ENCODE data around the gene RNF40. TPM values are rescaled to one million over a fixed set of nuclear protein-coding genes. Genes with fewer than 3 reads are reported as not detected.

The RNF40 gene
- total RNA-seq, 1 donor from 2014 or later: 94.6 TPM

DNA sequence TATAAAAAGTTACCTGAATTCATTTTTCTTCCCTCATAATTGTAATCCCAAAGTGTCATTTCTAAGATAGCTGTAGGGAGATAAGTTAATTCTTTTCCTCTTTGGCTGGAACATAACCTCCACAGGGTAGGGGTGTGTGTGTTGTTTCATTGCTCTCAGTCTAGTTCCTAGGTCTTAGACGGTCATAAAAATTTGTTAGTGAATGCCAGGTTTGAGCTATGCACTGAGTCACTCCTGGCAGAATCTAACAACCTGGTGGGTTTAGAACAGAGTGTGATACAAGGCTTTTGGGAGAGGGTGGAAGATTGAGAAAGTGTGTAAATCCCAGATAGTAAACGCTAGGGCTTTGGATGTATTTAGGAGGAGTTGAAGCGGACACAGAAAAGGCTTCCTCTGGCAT, 14.8 kb upstream of the RNF40 start:
- Mint-ChIP-seq H3K36me3 (ENCODE audit: low read depth, unreplicated experiment) (peaks cover 9% of the 10 kb centered on the region), H3K4me1 (ENCODE audit: low read depth, unreplicated experiment) (peaks cover 7% of the 10 kb centered on the region)
- H3K27ac ChIP-seq (ENCODE audit: low read depth, low read length): peak overlapping the region; percentile 51

DNA sequence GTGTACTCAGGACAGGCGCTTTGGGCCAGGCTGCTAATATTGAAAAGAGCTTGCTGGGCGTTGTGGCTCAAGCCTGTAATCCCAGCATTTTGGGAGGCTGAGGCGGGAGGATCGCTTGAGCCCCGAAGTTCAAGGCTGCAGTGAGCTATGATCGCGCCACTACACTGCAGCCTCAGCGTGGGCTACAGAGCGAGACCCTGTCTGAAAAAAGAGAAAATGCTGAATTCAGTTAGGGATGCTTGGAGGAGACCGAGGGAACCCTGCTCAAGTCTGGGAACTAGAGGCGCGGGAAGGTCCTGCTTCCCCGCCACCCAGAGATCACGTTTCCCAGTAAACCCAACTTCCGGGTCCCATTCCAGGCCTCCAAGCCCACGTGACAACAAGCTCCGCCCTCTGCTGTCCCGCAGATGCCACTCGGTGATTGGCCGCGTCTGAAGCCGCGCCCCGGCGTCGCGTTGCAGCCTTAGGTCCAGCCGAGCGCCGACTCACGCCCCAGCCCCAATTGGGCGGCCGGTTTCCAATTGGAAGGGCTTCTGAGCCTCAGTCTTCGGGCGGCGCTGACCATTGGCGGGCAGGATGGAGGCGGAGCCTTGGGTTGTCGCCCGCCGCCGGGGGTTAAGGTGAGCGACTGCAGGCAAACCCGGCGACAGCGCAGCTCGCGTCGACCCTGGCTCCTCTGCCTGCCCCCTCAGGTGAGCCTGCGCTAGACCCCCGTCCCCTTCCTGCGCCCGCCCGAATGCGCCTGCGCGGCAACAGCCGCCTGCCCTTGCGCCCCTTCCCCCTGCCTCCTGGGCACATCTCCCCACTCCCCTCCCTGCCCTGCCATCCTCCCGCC, 14.1 kb upstream of the RNF40 start, which contains the start of gene PHKG2:
PHKG2 (plus strand) TSS at position 627 of the 835 bp plus-strand sequence. CDS start 396 bp downstream, outside the sequence.
- H3K4me1 Mint-ChIP-seq (ENCODE audit: low read depth, unreplicated experiment): peaks cover 7% of the 10 kb centered on the region
- no peaks in the 10 kb centered on the region for H3K27me3 Mint-ChIP-seq (ENCODE audit: low read depth, unreplicated experiment)
- H3K27me3 ChIP-seq (ENCODE audit: insufficient read depth, low read length): no peaks in the 10 kb centered on the region
- H3K36me3 Mint-ChIP-seq (ENCODE audit: low read depth, unreplicated experiment): peaks cover 9% of the 10 kb centered on the region
- no peaks in the 10 kb centered on the region for H3K9me3 Mint-ChIP-seq (ENCODE audit: unreplicated experiment)
- peaks cover 32% of the 10 kb centered on the region for H3K79me2 ChIP-seq (ENCODE audit: insufficient read depth, low read length)
- FAIRE-seq (peak; percentile 41), DNase-seq (ENCODE audit: low read depth) (peak; percentile 95)
- peak within 1 kb of the TSS; percentile 79 for H3K9ac ChIP-seq (ENCODE audit: low read length)
- peak within 1 kb of the TSS; percentile 95 for H3K4me3 Mint-ChIP-seq (ENCODE audit: unreplicated experiment)
- no peaks in the 10 kb centered on the region for H3K9me3 ChIP-seq (ENCODE audit: insufficient read depth, low read depth, low read length)
- peaks cover 16% of the 10 kb centered on the region for H4K20me1 ChIP-seq (ENCODE audit: insufficient read depth, low read length)
- peak within 1 kb of the TSS; percentile 55 for H2AFZ ChIP-seq (ENCODE audit: low read depth, low read length)
- peak within 1 kb of the TSS; percentile 51 for H3K27ac ChIP-seq (ENCODE audit: low read depth, low read length)
- H3K36me3 ChIP-seq (ENCODE audit: insufficient read depth, low read length): peaks cover 28% of the 10 kb centered on the region
- TF ChIP-seq EZH2 (IDR thresholded peaks at IDR 0.05; ENCODE audit: insufficient read depth, low read length): no peak
- no peak for TF ChIP-seq CTCF (IDR thresholded peaks at IDR 0.05; ENCODE audit: insufficient read depth, low read depth, low read length)
- peak within 1 kb of the TSS; percentile 86 for H3K4me2 ChIP-seq (ENCODE audit: low read length)
- H3K4me3 ChIP-seq (ENCODE audit: insufficient read depth, low read depth, low read length): peak within 1 kb of the TSS; percentile 71
- H3K27ac Mint-ChIP-seq (ENCODE audit: unreplicated experiment): peak within 1 kb of the TSS; percentile 88
- H3K4me1 ChIP-seq (ENCODE audit: insufficient read depth, low read length): peaks cover 11% of the 10 kb centered on the region

More for the DNA sequence above, 14.8 kb upstream of the RNF40 start:
- H3K9me3 Mint-ChIP-seq (ENCODE audit: unreplicated experiment): no peaks in the 10 kb centered on the region
- Histone ChIP-seq H3K4me2 (ENCODE audit: low read length) (peak overlapping the region; percentile 86), H3K4me1 (ENCODE audit: insufficient read depth, low read length) (peaks cover 11% of the 10 kb centered on the region), H3K9me3 (ENCODE audit: insufficient read depth, low read depth, low read length) (no peaks in the 10 kb centered on the region), H2AFZ (ENCODE audit: low read depth, low read length) (no peak overlapping the region), H3K79me2 (ENCODE audit: insufficient read depth, low read length) (peaks cover 32% of the 10 kb centered on the region), H3K36me3 (ENCODE audit: insufficient read depth, low read length) (peaks cover 22% of the 10 kb centered on the region), H3K4me3 (ENCODE audit: insufficient read depth, low read depth, low read length) (peak overlapping the region; percentile 71), H4K20me1 (ENCODE audit: insufficient read depth, low read length) (peaks cover 17% of the 10 kb centered on the region), H3K9ac (ENCODE audit: low read length) (peak overlapping the region; percentile 74), H3K27me3 (ENCODE audit: insufficient read depth, low read length) (no peaks in the 10 kb centered on the region)
- peak overlapping the region; percentile 10 for H3K27ac Mint-ChIP-seq (ENCODE audit: unreplicated experiment)
- no peaks in the 10 kb centered on the region for H3K27me3 Mint-ChIP-seq (ENCODE audit: low read depth, unreplicated experiment)
- TF ChIP-seq CTCF (IDR thresholded peaks at IDR 0.05; ENCODE audit: insufficient read depth, low read depth, low read length) (no peak), EZH2 (IDR thresholded peaks at IDR 0.05; ENCODE audit: insufficient read depth, low read length) (no peak)
- peak overlapping the region; percentile 88 for H3K4me3 Mint-ChIP-seq (ENCODE audit: unreplicated experiment)
- FAIRE-seq (no peak), DNase-seq (ENCODE audit: low read depth) (peak; percentile 34)
